Caco-2 (cell line): ENCODE data around the gene SORCS2. TPM values are rescaled to one million over a fixed set of nuclear protein-coding genes. Genes with fewer than 3 reads are reported as not detected.

ENCODE experiments used
- BruUV-seq: library from RNA; stranded (reverse); fragments of 400-500 nt; replicated peaks from 2 replicates; lab custom pipeline; 2021; lab: Mats Ljungman, UMichigan
- CTCF ChIA-PET: fragments of 300-600 bp; sonication (Branson Sonifier 250); formaldehyde crosslinking; loops from one replicate; lab custom pipeline; 2022; ENCODE audit warnings: antibody characterized with exemption; lab: Charles Lee
- POLR2A ChIA-PET: fragments of 300-600 bp; sonication (Branson Sonifier 250); formaldehyde crosslinking; loops from one replicate; lab custom pipeline; 2022; ENCODE audit warnings: antibody characterized with exemption; lab: Charles Lee
- DNase-seq, 2 experiments: peaks; one replicate each; pipeline versions ENCODE4 v3.0.0 to v3.0.0-alpha.2; 2020 to 2022
- H3K27me3 ChIP-seq: replicated peaks from 2 replicates; pipeline ENCODE4 v1.6.0; 2011; ENCODE audit warnings: low read length; ENCODE audit not compliant: control insufficient read depth, insufficient read depth
- H3K36me3 ChIP-seq: 2 replicates; pipeline ENCODE4 v1.5.1; 2011; ENCODE audit warnings: low read length; ENCODE audit not compliant: control insufficient read depth, insufficient read depth
- H3K4me1 ChIP-seq: fragments of 250-450 bp; sonication (Bioruptor Pico); 2 replicates; pipeline ENCODE4 v1.5.1; 2020; ENCODE audit warnings: mild to moderate bottlenecking
- H3K4me3 ChIP-seq: 2 replicates; pipeline ENCODE4 v1.5.1; 2011; ENCODE audit warnings: low read depth, mild to moderate bottlenecking, control low read depth, low read length
- H3K9me3 ChIP-seq: fragments of 250-450 bp; sonication (Bioruptor Pico); 2 replicates; pipeline ENCODE4 v1.5.1; 2020; ENCODE audit warnings: mild to moderate bottlenecking, moderate library complexity
- H3K27ac Mint-ChIP-seq: one replicate; pipeline ENCODE4 v1.8.0; 2022; ENCODE audit warnings: mixed read lengths; ENCODE audit not compliant: unreplicated experiment
- H3K27me3 Mint-ChIP-seq: one replicate; pipeline ENCODE4 v1.8.0; 2022; ENCODE audit warnings: mixed read lengths; ENCODE audit not compliant: insufficient read depth, unreplicated experiment
- H3K36me3 Mint-ChIP-seq: one replicate; pipeline ENCODE4 v1.8.0; 2022; ENCODE audit warnings: mild to moderate bottlenecking, mixed read lengths; ENCODE audit not compliant: insufficient read depth, unreplicated experiment
- H3K4me1 Mint-ChIP-seq: one replicate; pipeline ENCODE4 v1.8.0; 2022; ENCODE audit warnings: low read depth, mixed read lengths; ENCODE audit not compliant: unreplicated experiment
- H3K4me3 Mint-ChIP-seq: one replicate; pipeline ENCODE4 v1.8.0; 2022; ENCODE audit warnings: mild to moderate bottlenecking, moderate library complexity, mixed read lengths; ENCODE audit not compliant: unreplicated experiment
- H3K9me3 Mint-ChIP-seq: one replicate; pipeline ENCODE4 v1.8.0; 2022; ENCODE audit warnings: mixed read lengths; ENCODE audit not compliant: unreplicated experiment
- CTCF ChIP-seq, 2 experiments: fragments of 200-600 bp in 1 of 2; IDR thresholded peaks; 1 replicate in 1 of 2; 2 replicates in 1 of 2; pipeline versions ENCODE4 v1.5.1 to v1.8.0; 2011 to 2022; ENCODE audit warnings: antibody characterized with exemption in 1 of 2, control low read depth in 1 of 2, inconsistent platforms in 1 of 2, low read depth in 1 of 2, low read length in 1 of 2, mild to moderate bottlenecking in 1 of 2, moderate library complexity in 1 of 2; ENCODE audit not compliant: insufficient read depth in 1 of 2, severe bottlenecking in 1 of 2, unreplicated experiment in 1 of 2
- intact Hi-C: fragments of 100-400 bp; cut with micrococcal nuclease; formaldehyde crosslinking; loops from one replicate; pipeline ENCODE4 v1.10.0; 2022; ENCODE audit not compliant: unreplicated experiment
- total RNA-seq: library from RNA; stranded (reverse); gene quantifications from 2 replicates; pipeline ENCODE4 v1.2.3, GENCODE V29; 2022

The SORCS2 gene
- total RNA-seq, 1 experiment from 2014 or later = 1.6 TPM

GRCh38 chr4:7293703-7294102 is 101.4 kb downstream of the SORCS2 start:
- no peaks in the 10 kb centered on the region for H3K36me3 ChIP-seq
- H3K27me3 Mint-ChIP-seq = no peaks in the 10 kb centered on the region
- no peaks in the 10 kb centered on the region for H3K9me3 ChIP-seq
- no peaks in the 10 kb centered on the region for H3K36me3 Mint-ChIP-seq
- BruUV-seq = no TSS peak
- intact Hi-C loops = no loop called here
- no peaks in the 10 kb centered on the region for H3K4me1 Mint-ChIP-seq
- TF ChIP-seq CTCF (IDR thresholded peaks at IDR 0.05; ENCODE audit: insufficient read depth in 1 of 2, low read depth in 1 of 2, low read length in 1 of 2, severe bottlenecking in 1 of 2, unreplicated experiment in 1 of 2) = no peak
- H3K4me1 ChIP-seq = no peaks in the 10 kb centered on the region
- H3K27me3 ChIP-seq = no peaks in the 10 kb centered on the region
- H3K4me3 ChIP-seq = no peak overlapping the region
- DNase-seq = no peak
- no peak overlapping the region for H3K27ac Mint-ChIP-seq
- ChIA-PET CTCF (no interaction called here), POLR2A (no interaction called here)
- H3K9me3 Mint-ChIP-seq = no peaks in the 10 kb centered on the region
- H3K4me3 Mint-ChIP-seq = no peak overlapping the region

- Mint-ChIP-seq H3K9me3 (no peaks in the 10 kb centered on the region), H3K4me3 (no peak overlapping the region), H3K36me3 (no peaks in the 10 kb centered on the region), H3K4me1 (no peaks in the 10 kb centered on the region), H3K27ac (no peak overlapping the region), H3K27me3 (no peaks in the 10 kb centered on the region)
- Histone ChIP-seq H3K27me3 (no peaks in the 10 kb centered on the region), H3K4me3 (no peak overlapping the region), H3K4me1 (no peaks in the 10 kb centered on the region), H3K36me3 (no peaks in the 10 kb centered on the region), H3K9me3 (no peaks in the 10 kb centered on the region)
- TF ChIP-seq CTCF (IDR thresholded peaks at IDR 0.05; ENCODE audit: insufficient read depth in 1 of 2, low read depth in 1 of 2, low read length in 1 of 2, severe bottlenecking in 1 of 2, unreplicated experiment in 1 of 2) = no peak
- ChIA-PET CTCF (no interaction called here), POLR2A (no interaction called here)
- BruUV-seq = no TSS peak
- no peak for DNase-seq
- intact Hi-C loops = no loop called here
These were observed 101.9 kb downstream of the SORCS2 start for GRCh38 chr4:7294176-7294756.

GRCh38 chr4:7295197-7295910 is 103.0 kb downstream of the SORCS2 start:
- POLR2A ChIA-PET = no interaction called here
- no peak overlapping the region for H3K4me3 Mint-ChIP-seq
- no peaks in the 10 kb centered on the region for H3K9me3 Mint-ChIP-seq
- no peak for DNase-seq
- Histone ChIP-seq H3K9me3 (no peaks in the 10 kb centered on the region), H3K4me1 (no peaks in the 10 kb centered on the region), H3K27me3 (no peaks in the 10 kb centered on the region), H3K4me3 (no peak overlapping the region), H3K36me3 (no peaks in the 10 kb centered on the region)
- CTCF ChIA-PET = interaction anchor here (0.7 to 1.6 kb wide), 7 partner anchors 8 to 128 kb away, joined by 3 to 9 read pairs (median 5); partner anchors contain the start of gene SORCS2
- TF ChIP-seq CTCF (IDR thresholded peaks at IDR 0.05; ENCODE audit: insufficient read depth in 1 of 2, low read depth in 1 of 2, low read length in 1 of 2, severe bottlenecking in 1 of 2, unreplicated experiment in 1 of 2) = no peak
- H3K27ac Mint-ChIP-seq = no peak overlapping the region
- no peaks in the 10 kb centered on the region for H3K4me1 Mint-ChIP-seq
- intact Hi-C loops = no loop called here
- H3K36me3 Mint-ChIP-seq = no peaks in the 10 kb centered on the region
- no peaks in the 10 kb centered on the region for H3K27me3 Mint-ChIP-seq
- no TSS peak for BruUV-seq
